ELF-1 (cell line): ENCODE measurements around the gene PARP9.
A peak's percentile ranks its signal among the peaks of the same experiment; 100 is the strongest.
"Not testable (repeated sequence)": the region's sequence is repeated elsewhere in the genome, so short reads cannot be mapped to it uniquely, and the experiment has no call there.

Experiments used
- DNase-seq: peaks from one replicate; pipeline ENCODE4 v3.0.0-alpha.2; 2016; ENCODE audit warnings: low read depth, low spot score

The PARP9 gene

DNA sequence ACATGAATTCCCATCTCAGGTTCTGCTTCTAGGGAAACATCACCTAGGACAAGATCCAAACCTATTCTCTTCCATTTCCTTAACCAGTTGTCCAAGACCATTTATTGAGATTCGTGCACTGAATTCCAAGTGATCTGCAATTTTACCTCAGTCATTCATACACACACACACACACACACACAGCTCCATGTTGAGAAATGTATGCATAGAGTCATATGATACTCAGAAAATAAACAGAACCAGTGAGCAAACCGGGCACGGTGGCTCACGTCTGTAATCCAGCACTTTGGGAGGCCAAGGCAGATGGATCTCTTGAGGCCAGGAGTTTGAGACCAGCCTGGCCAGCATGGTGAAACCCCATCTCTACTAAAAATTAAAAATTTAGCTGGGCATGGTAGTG is 43.2 kb downstream of the PARP9 start:
- no peak for DNase-seq

DNA sequence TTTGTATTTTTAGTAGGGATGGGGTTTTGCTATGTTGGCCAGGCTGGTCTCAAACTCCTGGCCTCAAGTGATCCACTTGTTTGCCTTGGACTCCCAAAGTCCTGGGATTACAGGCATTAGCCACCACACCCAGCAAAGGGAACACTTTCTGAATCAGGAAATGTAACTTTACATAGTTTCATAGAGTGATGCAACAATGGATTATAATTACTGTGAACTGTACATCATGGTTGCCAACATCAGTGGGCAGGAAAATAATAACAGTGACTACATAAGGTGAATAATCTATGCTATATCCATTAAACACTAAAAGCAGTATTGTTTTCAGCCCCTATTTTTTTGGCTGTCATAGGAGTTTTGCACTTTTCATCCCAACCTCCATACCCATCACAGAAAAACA is 44.4 kb downstream of the PARP9 start:
- no peak for DNase-seq

DNA sequence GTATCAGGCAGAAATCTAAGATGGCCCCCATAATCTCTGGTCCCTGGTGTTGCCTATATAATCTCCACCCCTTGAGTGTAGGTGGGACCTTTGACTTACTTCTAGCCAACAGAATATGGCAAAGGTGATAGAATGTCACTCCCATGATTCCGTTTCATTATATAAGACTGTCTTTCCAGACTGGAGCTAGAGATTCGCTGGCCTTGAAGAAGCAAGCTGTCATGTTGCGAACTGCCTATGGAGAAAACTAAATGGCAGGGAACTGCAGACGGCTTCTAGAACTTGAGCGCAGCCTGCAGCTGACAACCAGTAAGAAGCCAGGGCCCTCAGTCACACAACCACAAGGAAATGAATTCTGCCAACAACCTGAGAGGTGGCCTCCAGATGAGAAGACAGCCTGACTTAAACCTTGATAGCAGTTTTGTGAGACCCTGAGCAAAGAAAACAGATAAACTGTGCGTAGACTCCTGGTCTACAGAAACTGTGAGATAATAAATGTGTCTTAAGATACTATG is 47.2 kb downstream of the PARP9 start:
- no peak for DNase-seq

DNA sequence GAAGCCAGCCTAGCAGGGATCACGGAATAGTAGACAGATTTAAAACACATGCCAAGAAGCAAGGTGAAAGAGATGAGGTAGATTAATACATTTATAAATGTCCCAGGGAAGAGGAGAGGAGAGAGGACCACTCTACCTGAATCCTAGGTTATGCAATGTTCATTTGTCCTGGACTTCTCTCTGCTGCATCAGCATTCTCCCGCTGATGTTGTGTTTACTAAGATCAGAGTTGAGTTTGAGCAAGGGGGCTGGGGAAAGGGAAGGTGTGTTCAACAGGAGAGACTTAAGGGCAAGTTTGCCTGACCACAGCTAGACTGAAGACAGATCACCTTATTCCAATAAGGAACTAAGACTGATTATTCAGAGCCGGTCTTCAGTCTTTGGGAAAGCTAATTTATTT is 48.2 kb downstream of the PARP9 start:
- no peak for DNase-seq

DNA sequence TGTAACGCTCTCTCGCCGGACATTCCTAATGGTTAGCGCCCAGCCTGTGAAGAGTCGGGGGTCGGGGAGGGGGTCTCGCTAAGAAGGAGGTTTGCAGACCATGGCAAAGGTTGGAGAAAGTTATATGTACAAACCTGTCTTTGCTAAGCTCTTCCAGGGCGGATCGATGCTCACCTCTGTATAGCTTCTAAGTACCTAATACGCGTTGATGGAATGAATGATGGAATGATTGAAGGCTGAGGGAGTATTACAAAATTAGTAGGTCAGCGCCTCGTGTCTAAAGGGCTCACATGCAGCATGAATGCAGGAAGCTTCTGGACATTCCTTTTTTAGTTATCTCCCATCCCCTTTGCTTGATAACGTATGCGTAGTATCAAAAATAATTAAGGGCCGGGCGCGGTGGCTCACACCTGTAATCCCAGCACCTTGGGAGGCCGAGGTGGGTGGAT is 49.1 kb downstream of the PARP9 start:
- no peak for DNase-seq

DNA sequence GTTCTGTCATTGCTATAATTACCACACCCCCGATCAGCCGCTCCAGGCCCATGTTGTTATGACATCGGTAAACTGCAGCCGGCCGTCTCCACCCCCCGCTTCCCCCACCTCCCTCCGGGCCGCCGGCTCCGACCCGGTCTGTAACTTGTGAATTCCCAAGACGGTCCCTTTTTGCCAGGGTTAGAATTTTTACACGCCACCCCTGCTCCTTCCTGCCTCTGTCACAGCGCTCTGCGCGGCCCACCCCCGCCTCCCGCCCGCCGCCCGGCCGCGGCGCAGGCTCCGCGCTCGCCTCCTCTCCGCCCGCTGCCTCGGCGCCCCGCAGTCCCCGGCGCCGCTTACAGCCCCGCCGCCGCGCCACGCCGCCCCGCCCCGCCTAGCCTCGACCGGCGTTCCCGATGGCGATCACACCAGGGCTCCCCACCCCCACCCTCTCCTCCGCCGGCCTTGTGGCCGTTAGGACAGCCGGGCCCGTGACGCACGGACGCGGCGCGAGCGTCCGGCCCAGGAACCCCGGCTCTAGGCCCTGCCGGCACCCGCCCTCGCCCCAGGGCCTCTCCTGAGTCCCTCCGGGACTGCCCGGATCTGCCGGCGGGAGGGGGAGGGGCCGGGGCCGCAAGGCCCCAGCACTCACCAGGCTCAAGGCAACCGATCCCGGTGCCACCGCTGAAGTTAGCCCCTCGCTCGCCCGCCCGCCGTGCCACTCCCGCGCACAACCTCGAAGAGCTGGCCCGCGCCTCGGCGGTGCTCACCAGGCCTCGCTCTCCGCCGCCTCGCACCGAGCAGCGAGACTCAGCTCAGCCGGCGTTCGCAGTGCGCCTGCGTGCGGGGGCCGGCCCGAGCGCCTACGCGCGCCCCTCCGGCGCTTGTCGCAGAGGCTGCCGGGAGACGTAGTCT is 49.7 kb downstream of the PARP9 start, which contains the start of gene KPNA1:
KPNA1 (minus strand) TSS at position 817 of the 897 bp plus-strand sequence. CDS start 18,374 bp downstream, outside the sequence.
- DNase-seq: peak; percentile 93

DNA sequence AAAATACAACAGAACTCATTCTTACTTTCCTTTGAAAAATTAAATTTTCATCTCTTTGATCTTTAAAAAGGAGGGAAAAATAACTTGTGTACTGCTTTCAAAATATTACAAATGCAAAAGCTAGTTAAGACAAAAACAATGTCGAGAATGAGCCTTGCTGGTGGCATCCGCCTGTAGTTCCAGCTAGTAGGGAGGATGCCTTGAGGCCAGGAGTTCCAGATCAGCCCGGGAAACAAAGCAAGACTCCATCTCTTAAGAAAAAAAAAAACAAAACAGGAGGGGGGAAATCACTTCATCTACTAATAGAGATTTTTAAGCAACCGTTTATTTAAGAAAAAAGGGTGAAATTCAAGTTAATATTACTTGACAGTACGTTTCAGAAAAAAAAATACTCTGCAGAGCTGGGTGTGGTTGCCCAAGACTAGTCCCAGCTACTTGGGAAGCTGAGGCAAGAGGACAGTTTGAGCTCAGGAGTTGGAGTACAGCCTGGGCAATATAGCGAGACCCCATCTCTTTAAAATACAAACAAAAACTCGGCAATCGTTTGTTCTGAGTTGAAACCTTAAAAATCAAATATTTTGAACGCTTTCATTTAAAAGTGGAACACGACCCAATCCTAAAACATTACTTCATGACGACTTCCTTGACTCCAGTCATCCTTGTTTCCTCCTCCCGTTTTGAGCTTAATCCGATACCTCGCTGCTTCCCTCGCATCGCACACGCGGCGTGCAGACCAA is 50.5 kb downstream of the PARP9 start:
- peak; percentile 72 for DNase-seq

DNA sequence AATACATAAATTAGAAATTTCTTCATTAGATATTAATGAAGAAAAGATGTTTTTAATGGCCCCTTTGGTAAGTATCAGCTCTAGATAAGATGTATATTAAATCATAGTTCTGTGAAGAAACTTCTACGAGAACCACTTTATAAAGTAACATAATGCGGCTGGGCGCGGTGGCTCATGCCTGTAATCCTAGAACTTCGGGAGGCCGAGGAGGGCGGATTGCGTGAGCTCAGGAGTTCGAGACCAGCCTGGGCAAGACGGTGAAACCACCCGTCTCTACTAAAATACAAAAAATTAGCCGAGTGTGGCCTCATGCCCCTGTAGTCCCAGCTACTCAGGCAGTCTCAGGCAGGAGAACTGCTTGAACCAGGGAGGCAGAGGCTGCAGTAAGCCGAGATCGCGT is 51.8 kb downstream of the PARP9 start:
- no peak for DNase-seq

DNA sequence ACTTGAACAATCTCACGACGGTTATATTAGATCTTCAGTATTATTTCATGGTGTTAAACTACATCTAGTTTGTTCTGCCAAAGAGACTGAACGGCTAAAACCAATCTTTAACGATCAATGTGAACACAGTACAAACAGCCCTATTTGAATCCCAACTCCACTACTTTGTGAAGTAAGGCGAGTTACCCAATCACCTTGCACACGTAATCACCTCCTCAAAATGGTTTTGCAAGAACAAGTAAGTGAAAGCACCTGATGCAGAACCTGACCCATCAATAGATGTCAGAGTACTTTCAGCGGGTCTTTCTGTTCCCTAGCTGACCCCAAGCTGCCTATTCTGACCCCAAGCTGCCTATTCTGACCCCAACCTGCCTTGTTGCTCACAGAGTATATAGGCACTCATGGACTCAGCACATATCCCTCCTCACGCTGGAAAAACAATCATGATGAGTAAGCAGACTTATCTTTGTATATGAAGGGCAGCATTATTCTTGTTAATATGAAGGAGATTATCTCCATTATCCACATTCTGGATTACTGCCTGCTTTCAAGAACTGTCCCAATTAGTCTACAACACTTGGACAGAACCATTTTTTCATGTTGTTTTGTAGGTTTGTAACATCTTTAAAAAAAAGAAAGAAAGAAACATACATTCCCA is 53.1 kb downstream of the PARP9 start:
- no peak for DNase-seq

DNA sequence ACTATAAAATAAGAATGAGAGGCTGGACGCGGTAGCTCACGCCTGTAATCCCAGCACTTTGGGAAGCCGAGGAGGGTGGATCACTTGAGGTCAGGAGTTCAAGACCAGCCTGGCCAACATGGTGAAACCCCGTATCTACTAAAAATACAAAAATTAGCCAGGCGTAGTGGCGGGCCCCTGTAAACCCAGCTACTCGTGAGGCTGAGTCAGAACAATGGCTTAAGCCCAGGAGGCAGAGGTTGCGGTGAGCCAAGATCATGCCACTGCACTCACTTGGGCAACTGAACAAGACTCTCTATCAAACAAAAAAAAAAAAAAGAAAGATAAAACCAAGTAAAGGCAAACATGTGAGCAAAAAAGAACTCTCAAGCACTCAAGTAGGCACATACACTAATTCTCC is 55.2 kb downstream of the PARP9 start:
- DNase-seq: not testable (repeated sequence)

DNA sequence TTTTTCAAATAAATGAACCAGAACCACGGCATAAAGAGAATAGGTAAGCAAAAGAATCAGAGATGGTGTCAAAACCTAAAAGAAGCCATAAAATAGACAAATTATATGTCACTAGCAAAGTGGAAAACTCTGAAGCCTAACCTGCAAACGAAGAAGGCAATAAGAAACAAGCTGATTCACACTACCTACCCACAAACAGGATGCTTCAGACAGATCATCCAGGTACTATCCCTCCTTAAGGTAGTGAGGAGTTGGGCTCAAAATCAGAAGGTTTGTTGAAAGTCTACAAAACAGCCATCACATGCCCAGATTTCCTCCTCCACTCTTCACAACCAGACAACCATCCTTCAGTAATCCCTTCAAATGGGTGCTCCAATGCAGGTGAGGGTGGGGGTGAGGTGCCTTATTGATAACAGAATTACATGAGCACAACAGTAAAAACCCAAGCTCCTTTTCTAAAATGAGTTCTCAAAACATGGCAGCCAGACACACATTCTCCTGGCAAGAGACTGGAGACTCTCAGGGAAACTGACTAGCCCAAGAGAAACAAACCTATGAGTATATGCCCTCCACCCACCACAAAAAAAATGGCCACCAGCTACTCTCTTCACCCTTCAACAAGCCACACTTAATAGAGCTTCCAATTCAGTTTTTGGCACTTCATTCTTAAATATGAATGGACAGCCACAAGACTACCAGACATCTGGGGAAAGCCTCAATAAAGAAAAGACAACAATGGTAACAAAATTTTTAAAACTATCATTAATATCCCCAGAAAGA is 55.8 kb downstream of the PARP9 start:
- DNase-seq: no peak

DNA sequence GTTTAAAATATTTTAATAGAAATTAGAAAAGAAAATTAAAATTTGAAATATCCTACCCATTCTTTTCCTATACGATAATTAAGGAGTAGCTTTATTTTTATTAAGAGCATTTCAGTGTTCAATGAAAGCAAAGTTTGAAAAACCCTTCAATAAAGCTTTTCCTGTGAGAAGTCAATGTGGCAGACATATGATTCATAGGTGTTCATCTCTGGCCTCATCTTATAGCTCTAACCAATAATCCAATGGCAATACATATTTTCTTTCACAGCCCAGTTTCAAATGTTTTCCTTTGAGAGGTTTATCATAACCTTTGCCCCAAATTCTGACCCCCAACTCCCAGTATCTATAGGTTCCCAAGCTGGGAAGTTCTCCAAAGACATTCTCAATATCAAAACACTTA is 57.6 kb downstream of the PARP9 start:
- DNase-seq: no peak

DNA sequence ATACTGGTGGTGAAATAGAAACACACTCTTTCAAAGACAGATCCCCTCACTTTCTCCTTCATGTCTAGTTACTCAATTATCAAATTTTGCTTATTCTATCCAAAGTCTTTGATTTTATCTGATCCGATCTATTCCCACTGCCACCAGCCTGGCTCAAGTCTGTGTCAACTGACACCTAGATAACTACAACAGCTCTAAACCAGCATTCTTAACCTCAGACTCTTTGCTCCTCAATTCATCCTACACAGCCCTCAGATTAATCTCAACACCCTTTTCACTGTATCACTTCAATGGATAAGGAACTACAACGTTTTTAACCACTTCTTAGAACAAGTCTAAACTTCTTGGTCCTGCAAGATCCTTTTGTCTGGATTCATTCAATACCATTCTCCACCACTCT is 58.4 kb downstream of the PARP9 start:
- no peak for DNase-seq

DNA sequence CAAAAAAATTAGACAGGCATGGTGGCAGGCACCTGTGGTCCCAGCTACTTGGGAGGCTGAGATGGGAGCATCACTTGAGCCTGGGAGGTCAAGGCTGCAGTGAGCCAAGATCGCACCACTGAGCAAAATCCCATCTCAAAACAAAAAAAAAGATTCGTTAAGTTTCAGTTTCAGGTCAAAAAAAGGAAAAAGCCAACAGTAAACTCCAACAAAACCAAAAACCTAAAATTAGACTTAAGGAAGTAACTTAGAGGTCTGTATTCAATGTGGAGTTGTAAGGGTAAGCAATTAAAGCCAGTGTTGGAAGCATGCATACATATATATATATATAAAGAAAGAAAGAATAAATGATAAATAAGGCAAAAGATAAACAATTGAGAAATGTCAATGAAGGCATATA is 61.2 kb downstream of the PARP9 start:
- no peak for DNase-seq

DNA sequence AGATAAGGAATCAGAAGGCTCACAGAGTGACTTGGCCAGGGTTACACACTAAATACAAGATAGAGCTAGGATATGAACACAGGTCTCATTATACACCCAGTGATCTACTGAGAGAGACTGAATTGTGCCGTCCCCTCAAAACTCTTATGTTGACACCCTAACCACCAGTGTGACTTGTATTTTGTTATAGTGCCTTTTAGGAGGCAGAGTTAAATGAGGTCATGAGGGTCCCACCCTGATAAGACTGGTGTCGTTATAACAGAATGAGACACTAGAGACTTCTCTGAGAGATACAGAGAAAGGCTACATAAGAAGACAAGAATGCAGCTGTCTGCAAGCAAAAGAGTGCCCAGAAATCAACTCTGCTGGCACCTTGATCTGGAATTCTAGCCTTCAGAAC is 62.0 kb downstream of the PARP9 start:
- DNase-seq: no peak

DNA sequence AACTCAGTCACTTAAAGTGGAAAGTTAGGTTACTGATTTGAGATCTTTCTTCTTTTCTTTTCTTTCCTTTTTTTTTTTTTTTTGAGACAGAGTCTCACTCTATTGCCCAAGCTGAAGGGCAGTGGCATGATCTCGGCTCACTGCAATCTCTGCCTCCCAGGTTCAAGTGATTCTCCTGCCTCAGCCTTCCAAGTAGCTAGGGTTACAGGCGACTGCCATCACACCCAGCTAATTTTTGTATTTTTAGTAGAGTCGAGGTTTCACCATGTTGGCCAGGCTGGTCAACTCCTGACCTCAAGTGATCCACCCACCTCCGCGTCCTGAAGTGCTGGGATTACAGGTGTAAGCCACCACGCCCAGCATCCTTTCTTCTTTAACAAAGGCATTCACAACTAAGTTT is 63.1 kb downstream of the PARP9 start:
- not testable (repeated sequence) for DNase-seq

DNA sequence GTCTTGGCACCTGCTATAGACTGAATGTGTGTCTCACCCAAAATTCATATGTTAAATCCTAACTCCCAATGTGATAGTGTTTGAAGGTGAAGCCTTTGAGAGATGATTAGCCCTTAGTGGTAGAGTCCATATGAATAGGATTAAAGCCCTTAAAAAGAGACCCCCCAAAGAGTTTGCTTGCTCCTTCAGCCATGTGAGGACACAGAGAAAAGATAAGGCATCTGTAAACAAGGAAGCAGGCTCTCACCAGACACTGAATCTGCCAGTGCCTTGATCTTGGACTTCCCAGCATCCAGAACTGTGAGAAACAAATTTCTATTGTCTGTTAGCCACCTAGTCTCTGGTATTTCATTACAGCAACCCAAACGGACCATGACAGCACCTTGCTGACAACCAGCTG is 65.9 kb downstream of the PARP9 start:
- no peak for DNase-seq

DNA sequence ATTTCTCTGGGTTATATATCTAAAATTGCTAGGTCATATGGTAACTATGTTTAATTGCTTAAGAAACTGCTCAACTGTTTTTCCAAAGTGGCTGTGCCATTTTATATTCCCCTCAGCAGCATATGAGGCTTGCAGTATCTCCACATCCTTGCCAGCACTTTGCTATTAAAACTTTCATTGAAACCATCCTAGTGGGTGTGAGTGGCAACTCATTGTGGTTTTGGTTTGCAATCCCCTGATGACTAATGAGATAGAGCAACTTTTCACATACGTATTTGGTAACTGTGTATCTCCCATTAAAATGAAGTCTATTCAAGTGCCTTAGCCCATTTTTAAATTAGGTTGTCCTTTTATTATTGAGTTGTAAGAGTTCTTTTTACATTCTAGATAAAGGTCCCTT is 66.7 kb downstream of the PARP9 start:
- DNase-seq: no peak

DNA sequence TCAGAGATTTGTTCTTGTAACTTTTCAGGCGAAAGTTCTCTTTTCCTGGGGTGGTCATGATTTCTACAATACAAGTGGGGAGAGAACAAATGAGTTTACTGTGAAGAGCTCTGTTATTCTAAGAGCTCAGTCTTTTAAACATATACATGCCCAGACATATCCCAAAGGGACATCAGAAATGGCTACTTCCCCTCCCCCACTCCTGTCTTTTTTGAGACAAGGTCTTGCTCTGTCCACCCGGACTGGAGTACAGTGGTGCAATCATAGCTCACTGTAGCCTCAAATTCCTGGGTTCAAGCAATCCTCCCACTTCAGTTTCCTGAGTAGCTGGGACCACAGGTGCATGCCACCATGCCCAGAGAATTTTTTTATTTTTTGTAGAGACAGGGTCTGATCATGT is 67.6 kb downstream of the PARP9 start:
- no peak for DNase-seq

DNA sequence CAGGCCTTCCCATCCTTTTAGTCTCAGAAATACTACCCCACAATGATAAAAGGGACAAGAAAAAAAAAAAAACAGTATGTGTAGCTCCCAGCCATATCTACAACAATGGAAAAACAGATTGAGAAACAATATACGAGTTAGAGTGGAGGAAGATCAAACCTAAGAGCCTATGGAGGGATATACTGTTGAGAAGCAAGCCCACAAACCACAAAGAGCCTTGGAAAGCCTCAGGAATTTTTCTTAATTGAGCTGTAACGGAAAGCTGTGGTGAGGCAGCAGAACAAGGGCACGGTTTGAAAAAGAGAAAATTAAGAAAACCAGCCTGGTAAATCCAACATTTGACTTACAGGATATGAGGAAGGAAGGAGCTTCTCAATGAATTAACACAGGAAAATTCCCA is 70.8 kb downstream of the PARP9 start:
- no peak for DNase-seq

DNA sequence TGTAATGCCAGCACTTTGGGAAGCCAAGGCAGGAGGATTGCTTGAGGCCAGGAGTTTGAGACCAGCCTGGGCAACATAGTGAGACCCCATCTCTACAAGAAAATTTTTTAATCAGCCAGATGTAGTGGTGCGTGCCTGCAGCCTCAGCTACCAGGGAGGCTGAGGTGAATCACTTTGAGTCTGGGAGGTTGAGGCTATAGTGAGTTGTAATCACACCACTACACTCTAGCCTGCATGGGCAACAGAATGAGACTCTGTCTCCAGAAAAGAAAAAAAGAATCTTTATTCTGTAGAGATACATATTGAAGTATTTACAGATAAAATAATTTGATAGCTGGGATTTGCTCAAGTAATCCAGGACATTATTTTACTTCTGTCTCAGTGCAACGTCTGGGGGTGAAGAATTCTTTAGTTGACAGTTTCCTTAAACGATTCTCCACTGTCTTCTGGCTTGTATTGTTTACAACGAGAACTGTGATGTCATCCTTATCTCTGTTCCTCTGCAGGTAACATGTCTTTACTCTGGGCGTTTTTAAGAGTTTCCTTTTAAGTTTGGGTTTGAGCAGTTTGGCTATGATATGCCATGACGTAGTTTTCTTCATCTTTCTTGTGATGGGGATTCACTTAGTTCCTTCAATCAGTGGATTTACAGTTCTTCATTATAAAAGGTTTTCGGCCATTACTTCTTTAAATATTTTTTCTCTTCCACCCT is 75.7 kb downstream of the PARP9 start:
- no peak for DNase-seq
